Measurements from ENCODE around the gene SLC16A10.
A peak's percentile ranks its signal among the peaks of the same experiment; 100 is the strongest.
"Not testable (repeated sequence)": the region's sequence is repeated elsewhere in the genome, so short reads cannot be mapped to it uniquely, and the experiment has no call there.

The SLC16A10 gene

DNA sequence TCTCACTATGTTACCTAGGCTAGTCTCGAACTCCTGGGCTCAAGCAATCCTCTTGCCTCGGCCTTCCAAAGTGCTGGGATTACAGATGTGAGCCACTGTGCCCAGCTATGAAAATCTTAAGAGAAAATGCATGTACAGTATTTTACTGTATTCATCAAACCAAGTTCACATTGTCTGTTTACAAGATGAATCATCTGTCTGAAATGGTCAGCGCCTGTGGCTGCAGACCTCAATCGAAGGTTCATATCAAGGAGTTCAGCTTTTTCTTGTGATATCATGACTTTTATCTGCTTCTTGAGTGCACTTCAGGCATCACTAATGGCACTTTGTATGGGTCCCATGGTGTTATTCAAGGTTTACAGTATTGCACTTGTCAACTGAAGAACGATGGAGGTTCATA lies 155.1 kb downstream of the SLC16A10 start:
- Histone ChIP-seq H3K4me1 (ENCODE audit: control insufficient read depth, insufficient read depth, low read length) (no peaks in the 10 kb centered on the region), H3K36me3 (ENCODE audit: control insufficient read depth, insufficient read depth, low read length) (no peaks in the 10 kb centered on the region)

DNA sequence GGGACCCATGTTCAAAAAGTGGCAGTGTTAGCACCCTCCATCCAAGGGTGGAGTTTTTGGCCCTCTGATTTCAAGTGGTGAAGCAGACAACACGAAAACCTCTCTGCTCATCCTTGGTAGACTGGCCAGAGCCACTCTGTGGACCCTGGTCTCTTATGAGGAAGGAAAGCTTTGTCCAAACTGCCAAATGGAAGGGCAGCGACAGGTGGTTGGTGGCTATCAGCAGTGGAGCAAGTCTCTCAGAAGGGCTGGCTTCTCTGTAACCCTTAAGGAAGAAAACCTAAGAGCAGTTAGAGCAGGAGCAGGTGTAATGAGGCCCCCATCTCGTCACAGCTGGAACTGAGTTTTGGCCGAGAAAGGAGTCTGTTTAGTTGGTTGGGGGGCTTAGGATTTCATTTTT lies 155.8 kb downstream of the SLC16A10 start:
- Histone ChIP-seq H3K9ac (ENCODE audit: low read length) (no peak overlapping the region), H3K4me3 (ENCODE audit: low read length) (no peak overlapping the region), H3K4me1 (ENCODE audit: control insufficient read depth, insufficient read depth, low read length) (no peaks in the 10 kb centered on the region), H3K27me3 (ENCODE audit: control insufficient read depth, insufficient read depth, low read length) (peaks cover 3% of the 10 kb centered on the region), H3K9me3 (ENCODE audit: control insufficient read depth, low read length) (no peaks in the 10 kb centered on the region), H3K36me3 (ENCODE audit: control insufficient read depth, insufficient read depth, low read length) (no peaks in the 10 kb centered on the region)

More for the DNA sequence above, 155.1 kb downstream of the SLC16A10 start:
- Histone ChIP-seq H3K9ac (ENCODE audit: low read length) (no peak overlapping the region), H3K9me3 (ENCODE audit: control insufficient read depth, low read length) (no peaks in the 10 kb centered on the region), H3K4me3 (ENCODE audit: low read length) (no peak overlapping the region), H3K27me3 (ENCODE audit: control insufficient read depth, insufficient read depth, low read length) (peaks cover 3% of the 10 kb centered on the region)

DNA sequence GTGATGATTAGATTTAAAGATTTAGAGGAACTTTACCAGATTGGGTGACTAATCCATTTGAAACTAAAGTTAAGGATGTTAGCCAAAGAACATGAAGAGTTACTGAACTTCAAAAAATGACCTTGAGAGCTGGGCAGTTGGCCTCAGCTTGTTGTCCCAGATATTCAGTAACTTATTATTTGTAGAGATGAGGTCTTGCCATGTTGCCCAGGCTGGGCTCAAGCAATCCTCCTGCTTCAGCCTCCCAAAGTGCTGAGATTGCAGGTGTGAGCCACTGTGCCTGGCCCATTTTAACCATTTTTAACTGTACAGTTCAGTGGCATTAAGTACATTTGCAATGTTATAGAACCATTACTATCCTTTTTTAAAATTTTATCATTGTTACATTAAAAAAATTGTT lies 161.5 kb downstream of the SLC16A10 start:
- H3K9ac ChIP-seq (ENCODE audit: low read length), result no peak overlapping the region
- no peaks in the 10 kb centered on the region for H3K36me3 ChIP-seq (ENCODE audit: control insufficient read depth, insufficient read depth, low read length)
- no peak overlapping the region for H3K4me3 ChIP-seq (ENCODE audit: low read length)
- peaks cover 3% of the 10 kb centered on the region for H3K27me3 ChIP-seq (ENCODE audit: control insufficient read depth, insufficient read depth, low read length)
- no peaks in the 10 kb centered on the region for H3K4me1 ChIP-seq (ENCODE audit: control insufficient read depth, insufficient read depth, low read length)
- no peaks in the 10 kb centered on the region for H3K9me3 ChIP-seq (ENCODE audit: control insufficient read depth, low read length)

DNA sequence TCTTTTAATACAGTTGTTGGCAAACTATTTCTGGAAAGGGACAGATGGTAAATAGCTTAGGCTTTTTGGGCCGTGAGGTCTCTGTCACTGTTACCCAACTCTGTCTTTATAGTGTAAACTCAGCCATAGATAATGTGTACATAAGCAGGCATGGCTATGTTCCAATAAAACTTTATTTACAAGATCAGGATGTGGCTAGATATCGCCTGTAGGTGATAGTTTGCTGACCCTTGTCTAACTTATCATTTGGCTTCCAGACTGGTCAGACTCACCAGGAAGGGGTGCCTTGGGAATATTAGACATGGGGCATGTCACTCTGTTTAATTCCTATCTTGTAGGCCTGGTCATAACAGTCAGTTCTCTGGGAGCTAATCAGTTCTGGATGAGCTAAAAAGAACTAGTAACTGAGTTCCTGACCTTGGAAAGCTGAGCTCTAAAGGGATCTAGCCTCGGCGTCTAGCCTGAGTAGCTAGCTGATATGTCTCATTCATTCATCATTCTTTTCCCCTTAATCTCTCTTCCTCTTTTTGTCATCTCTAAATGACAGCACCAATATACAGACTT lies 163.6 kb downstream of the SLC16A10 start:
- no peak overlapping the region for H3K4me3 ChIP-seq (ENCODE audit: low read length)
- no peak overlapping the region for H3K9ac ChIP-seq (ENCODE audit: low read length)
- no peaks in the 10 kb centered on the region for H3K36me3 ChIP-seq (ENCODE audit: control insufficient read depth, insufficient read depth, low read length)
- no peaks in the 10 kb centered on the region for H3K4me1 ChIP-seq (ENCODE audit: control insufficient read depth, insufficient read depth, low read length)
- no peaks in the 10 kb centered on the region for H3K9me3 ChIP-seq (ENCODE audit: control insufficient read depth, low read length)
- H3K27me3 ChIP-seq (ENCODE audit: control insufficient read depth, insufficient read depth, low read length), result no peaks in the 10 kb centered on the region

- Histone ChIP-seq H3K4me3 (ENCODE audit: low read length) (no peak overlapping the region), H3K9me3 (ENCODE audit: control insufficient read depth, low read length) (no peaks in the 10 kb centered on the region), H3K4me1 (ENCODE audit: control insufficient read depth, insufficient read depth, low read length) (no peaks in the 10 kb centered on the region), H3K27me3 (ENCODE audit: control insufficient read depth, insufficient read depth, low read length) (no peaks in the 10 kb centered on the region), H3K9ac (ENCODE audit: low read length) (no peak overlapping the region), H3K36me3 (ENCODE audit: control insufficient read depth, insufficient read depth, low read length) (no peaks in the 10 kb centered on the region)
These were observed 165.4 kb downstream of the SLC16A10 start for GRCh38 chr6:111252726-111253125.

GRCh38 chr6:111254004-111254778 lies 166.9 kb downstream of the SLC16A10 start:
- Histone ChIP-seq H3K4me3 (ENCODE audit: low read length) (no peak overlapping the region), H3K9ac (ENCODE audit: low read length) (no peak overlapping the region), H3K27me3 (ENCODE audit: control insufficient read depth, insufficient read depth, low read length) (no peaks in the 10 kb centered on the region), H3K36me3 (ENCODE audit: control insufficient read depth, insufficient read depth, low read length) (no peaks in the 10 kb centered on the region), H3K9me3 (ENCODE audit: control insufficient read depth, low read length) (no peaks in the 10 kb centered on the region), H3K4me1 (ENCODE audit: control insufficient read depth, insufficient read depth, low read length) (no peaks in the 10 kb centered on the region)

GRCh38 chr6:111254779-111255166 lies 167.5 kb downstream of the SLC16A10 start:
- Histone ChIP-seq H3K9me3 (ENCODE audit: control insufficient read depth, low read length) (no peaks in the 10 kb centered on the region), H3K27me3 (ENCODE audit: control insufficient read depth, insufficient read depth, low read length) (no peaks in the 10 kb centered on the region), H3K9ac (ENCODE audit: low read length) (no peak overlapping the region), H3K36me3 (ENCODE audit: control insufficient read depth, insufficient read depth, low read length) (no peaks in the 10 kb centered on the region), H3K4me3 (ENCODE audit: low read length) (no peak overlapping the region), H3K4me1 (ENCODE audit: control insufficient read depth, insufficient read depth, low read length) (no peaks in the 10 kb centered on the region)

GRCh38 chr6:111255838-111256237 lies 168.5 kb downstream of the SLC16A10 start:
- not testable (repeated sequence) for H3K9ac ChIP-seq (ENCODE audit: low read length); H3K27me3 ChIP-seq (ENCODE audit: control insufficient read depth, insufficient read depth, low read length); H3K4me1 ChIP-seq (ENCODE audit: control insufficient read depth, insufficient read depth, low read length); H3K4me3 ChIP-seq (ENCODE audit: low read length); H3K36me3 ChIP-seq (ENCODE audit: control insufficient read depth, insufficient read depth, low read length); H3K9me3 ChIP-seq (ENCODE audit: control insufficient read depth, low read length)

DNA sequence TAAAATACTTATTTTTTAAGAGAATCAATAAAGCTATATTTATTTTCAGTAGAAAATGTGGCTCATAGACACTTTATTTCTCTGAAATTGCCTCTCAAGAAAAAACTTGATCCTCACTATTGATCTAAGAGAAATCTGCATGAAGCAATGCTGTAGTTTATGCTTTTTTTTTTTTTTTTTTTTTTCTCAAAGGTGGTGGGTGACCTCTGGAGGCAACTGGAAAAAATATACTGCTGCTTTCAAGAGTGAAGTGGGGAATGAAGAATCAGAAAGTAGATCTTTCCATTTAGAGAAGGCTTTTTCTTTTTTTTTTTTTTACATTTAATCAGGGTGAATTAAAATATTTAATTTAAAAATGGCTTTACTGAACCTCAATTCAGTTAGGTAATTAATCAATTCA lies 169.3 kb downstream of the SLC16A10 start:
- Histone ChIP-seq H3K36me3 (ENCODE audit: control insufficient read depth, insufficient read depth, low read length) (no peaks in the 10 kb centered on the region), H3K4me1 (ENCODE audit: control insufficient read depth, insufficient read depth, low read length) (no peaks in the 10 kb centered on the region), H3K9me3 (ENCODE audit: control insufficient read depth, low read length) (no peaks in the 10 kb centered on the region), H3K4me3 (ENCODE audit: low read length) (no peak overlapping the region), H3K9ac (ENCODE audit: low read length) (no peak overlapping the region), H3K27me3 (ENCODE audit: control insufficient read depth, insufficient read depth, low read length) (no peaks in the 10 kb centered on the region)

DNA sequence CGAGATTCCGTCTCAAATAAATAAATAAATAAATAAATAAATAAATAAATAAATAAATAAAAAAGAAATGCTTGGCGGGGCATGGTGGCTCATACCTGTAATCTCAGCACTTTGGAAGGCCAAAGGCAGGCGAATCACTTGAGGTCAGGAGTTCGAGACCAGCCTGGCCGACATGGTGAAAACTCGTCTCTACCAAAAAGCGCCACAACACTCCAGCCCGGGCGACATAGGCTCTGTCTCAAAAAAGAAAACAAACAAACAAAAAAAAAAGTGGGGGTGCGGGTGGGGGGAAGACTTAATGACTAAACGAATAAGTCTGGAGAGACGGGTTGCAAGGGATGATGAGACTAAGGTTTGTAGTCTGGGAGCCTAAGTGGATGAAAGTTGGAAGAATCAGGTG lies 170.7 kb downstream of the SLC16A10 start:
- H3K4me1 ChIP-seq (ENCODE audit: control insufficient read depth, insufficient read depth, low read length), result no peaks in the 10 kb centered on the region
- H3K9me3 ChIP-seq (ENCODE audit: control insufficient read depth, low read length), result no peaks in the 10 kb centered on the region
- H3K9ac ChIP-seq (ENCODE audit: low read length), result no peak overlapping the region
- H3K36me3 ChIP-seq (ENCODE audit: control insufficient read depth, insufficient read depth, low read length), result no peaks in the 10 kb centered on the region
- no peaks in the 10 kb centered on the region for H3K27me3 ChIP-seq (ENCODE audit: control insufficient read depth, insufficient read depth, low read length)
- H3K4me3 ChIP-seq (ENCODE audit: low read length), result no peak overlapping the region

GRCh38 chr6:111258615-111259088 lies 171.3 kb downstream of the SLC16A10 start:
- no peaks in the 10 kb centered on the region for H3K36me3 ChIP-seq (ENCODE audit: control insufficient read depth, insufficient read depth, low read length)
- H3K9me3 ChIP-seq (ENCODE audit: control insufficient read depth, low read length), result no peaks in the 10 kb centered on the region
- H3K4me1 ChIP-seq (ENCODE audit: control insufficient read depth, insufficient read depth, low read length), result no peaks in the 10 kb centered on the region
- peak overlapping the region; percentile 71 for H3K9ac ChIP-seq (ENCODE audit: low read length)
- no peak overlapping the region for H3K4me3 ChIP-seq (ENCODE audit: low read length)
- H3K27me3 ChIP-seq (ENCODE audit: control insufficient read depth, insufficient read depth, low read length), result no peaks in the 10 kb centered on the region

GRCh38 chr6:111259089-111259831 lies 172.0 kb downstream of the SLC16A10 start:
- Histone ChIP-seq H3K27me3 (ENCODE audit: control insufficient read depth, insufficient read depth, low read length) (no peaks in the 10 kb centered on the region), H3K9ac (ENCODE audit: low read length) (peak overlapping the region; percentile 71), H3K4me3 (ENCODE audit: low read length) (peak overlapping the region; percentile 61), H3K4me1 (ENCODE audit: control insufficient read depth, insufficient read depth, low read length) (no peaks in the 10 kb centered on the region), H3K9me3 (ENCODE audit: control insufficient read depth, low read length) (no peaks in the 10 kb centered on the region), H3K36me3 (ENCODE audit: control insufficient read depth, insufficient read depth, low read length) (no peaks in the 10 kb centered on the region)

All from mucosa of stomach (tissue), 1 donor.